ENCODE results near the gene EBF3.

EBF3 gene

DNA sequence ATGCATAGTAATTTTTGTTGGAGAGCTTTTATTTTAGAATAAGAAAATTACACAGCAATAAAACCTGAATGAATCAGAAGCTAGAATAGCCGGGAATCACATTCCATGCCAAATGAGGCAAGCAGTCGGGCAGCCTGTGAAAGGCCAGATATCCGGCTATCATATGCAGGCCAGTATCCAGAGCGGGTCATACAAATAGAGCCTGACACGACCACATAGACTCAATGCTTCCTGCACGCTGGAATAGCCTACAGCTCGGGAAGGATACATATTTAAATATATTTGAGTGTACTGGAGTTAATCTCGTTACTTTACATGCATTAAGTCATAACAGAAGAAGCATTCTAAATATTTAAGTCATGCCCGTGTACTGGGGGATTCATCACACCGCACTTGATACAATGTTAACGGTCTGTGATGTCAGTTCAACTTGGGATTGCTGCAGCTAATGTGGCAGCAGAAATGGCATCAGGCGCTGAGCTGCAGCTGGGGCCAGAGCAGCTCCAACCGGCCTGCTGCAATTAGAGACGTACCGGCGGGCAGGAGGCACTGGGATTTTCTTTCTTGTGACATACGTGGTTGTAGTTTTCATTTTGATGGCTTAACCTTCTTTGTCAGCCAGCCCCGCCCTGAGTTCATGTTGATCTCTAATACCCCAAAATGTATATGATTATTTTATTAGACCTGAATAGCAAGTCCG lies 112.0 kb downstream of the EBF3 start:
- no peak overlapping the region for H3K4me3 ChIP-seq (ENCODE audit: low read depth, low read length)
- TF ChIP-seq CTCF (IDR thresholded peaks at IDR 0.05; ENCODE audit: borderline replicate concordance, insufficient read depth, low read depth, low read length): no peak

- no peak for TF ChIP-seq CTCF (IDR thresholded peaks at IDR 0.05; ENCODE audit: borderline replicate concordance, insufficient read depth, low read depth, low read length)
- H3K4me3 ChIP-seq (ENCODE audit: low read depth, low read length): no peak overlapping the region
Measured at GRCh38 chr10:129850790-129851189, 113.3 kb downstream of the EBF3 start.

- no peak overlapping the region for H3K4me3 ChIP-seq (ENCODE audit: low read depth, low read length)
- TF ChIP-seq CTCF (IDR thresholded peaks at IDR 0.05; ENCODE audit: borderline replicate concordance, insufficient read depth, low read depth, low read length): no peak
Measured at GRCh38 chr10:129850316-129850715, 113.8 kb downstream of the EBF3 start.

DNA sequence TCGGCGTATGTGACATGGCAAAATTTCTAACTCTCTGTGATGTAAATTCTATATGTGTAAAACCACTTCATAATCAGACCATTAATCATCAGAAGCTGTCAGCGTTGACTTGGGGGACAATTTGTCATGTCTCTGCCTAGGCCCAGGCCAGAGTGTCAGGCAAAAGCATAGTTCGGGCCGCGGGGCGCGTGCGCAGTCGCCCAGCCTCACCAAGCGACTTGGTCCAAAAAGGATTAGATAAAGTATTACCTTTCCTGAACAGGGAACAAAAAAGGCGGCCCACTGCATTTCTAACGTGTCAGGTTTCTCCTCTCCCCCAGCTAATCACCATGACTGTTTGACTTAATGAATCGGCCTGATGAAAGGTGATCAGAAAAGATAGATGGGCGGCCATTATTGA lies 114.2 kb downstream of the EBF3 start:
- no peak overlapping the region for H3K4me3 ChIP-seq (ENCODE audit: low read depth, low read length)
- no peak for TF ChIP-seq CTCF (IDR thresholded peaks at IDR 0.05; ENCODE audit: borderline replicate concordance, insufficient read depth, low read depth, low read length)

DNA sequence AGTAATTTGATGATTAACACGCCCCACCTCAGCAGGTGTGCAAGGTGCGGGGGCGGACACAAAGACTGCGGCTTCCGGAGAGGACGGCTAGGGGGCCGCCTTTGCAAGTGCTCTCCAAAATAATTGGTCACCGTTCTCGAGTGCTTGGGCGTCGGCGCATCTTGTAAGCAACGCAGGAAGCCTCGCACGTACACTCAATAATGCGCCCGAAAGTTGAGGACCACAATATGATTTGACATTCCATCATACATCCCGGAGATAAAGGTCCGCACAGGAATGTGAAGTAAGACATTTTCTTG lies 114.7 kb downstream of the EBF3 start:
- TF ChIP-seq CTCF (IDR thresholded peaks at IDR 0.05; ENCODE audit: borderline replicate concordance, insufficient read depth, low read depth, low read length): no peak
- H3K4me3 ChIP-seq (ENCODE audit: low read depth, low read length): no peak overlapping the region

DNA sequence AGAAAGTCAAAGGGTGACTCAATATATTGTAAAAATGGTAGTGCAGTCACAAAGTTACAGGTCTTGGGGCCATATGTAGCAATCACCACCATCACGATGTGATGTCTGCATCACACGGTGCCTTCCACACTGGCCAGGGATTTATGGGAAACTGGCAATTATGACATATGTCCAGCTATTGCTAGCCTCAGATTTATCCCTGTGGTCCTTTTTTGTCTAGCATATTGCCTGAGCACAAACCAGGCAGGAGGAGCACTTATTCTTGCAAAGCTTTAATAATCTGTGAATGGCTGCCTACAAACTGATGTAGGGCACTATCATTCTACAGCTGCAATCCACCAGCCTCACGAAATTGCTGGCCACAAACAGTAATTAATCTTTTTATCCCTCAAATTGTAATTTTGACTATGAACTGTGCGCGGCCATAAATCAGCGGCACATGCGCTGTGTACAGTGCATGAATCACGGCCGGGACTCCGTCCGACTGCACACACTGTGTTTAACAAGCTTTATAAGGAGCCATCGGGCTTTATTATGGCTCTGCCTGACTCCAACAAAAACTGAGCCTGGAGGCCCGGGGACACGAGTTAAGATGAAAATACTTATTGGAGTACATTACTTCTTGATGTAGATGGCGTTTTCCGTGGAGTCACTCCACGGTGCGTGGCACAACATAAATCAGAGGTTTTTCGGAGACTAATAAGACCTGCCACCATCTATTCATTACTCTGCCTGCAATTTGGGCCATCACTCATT lies 115.2 kb downstream of the EBF3 start:
- H3K4me3 ChIP-seq (ENCODE audit: low read depth, low read length): no peak overlapping the region
- no peak for TF ChIP-seq CTCF (IDR thresholded peaks at IDR 0.05; ENCODE audit: borderline replicate concordance, insufficient read depth, low read depth, low read length)

Data from GM12875 (cell line).